Measurements from ENCODE around the gene TUBGCP2. TPM values are rescaled to one million over a fixed set of nuclear protein-coding genes. Genes with fewer than 3 reads are reported as not detected.

The TUBGCP2 gene
- total RNA-seq, 1 experiment from 2014 or later, result 93.7 TPM

- Histone ChIP-seq H3K4me3 (ENCODE audit: low read depth in 2 of 2, low read length in 2 of 2) (no peak overlapping the region), H3K4me1 (ENCODE audit: control insufficient read depth, insufficient read depth, low read length) (peaks cover 11% of the 10 kb centered on the region; the same call in 1 of the 2 replicates), H3K36me3 (ENCODE audit: control insufficient read depth, insufficient read depth, low read length) (no peaks in the 10 kb centered on the region), H3K27me3 (ENCODE audit: control insufficient read depth, insufficient read depth, low read length) (no peaks in the 10 kb centered on the region), H3K9me3 (ENCODE audit: control insufficient read depth, insufficient read depth, low read depth, low read length) (no peaks in the 10 kb centered on the region), H3K27ac (ENCODE audit: low read length) (no peak overlapping the region)
- in situ Hi-C loops (cut with HindIII; ENCODE audit: low pct_unique_long_range_greater_than_20kb, low sequenced_read_pairs) (no loop called here), intact Hi-C loops (cut with micrococcal nuclease; ENCODE audit: unreplicated experiment) (no loop called here)
- TF ChIP-seq TCF7L2 (IDR thresholded peaks at IDR 0.05; ENCODE audit: low read depth, low read length) (no peak), POLR2AphosphoS5 (IDR thresholded peaks at IDR 0.05; ENCODE audit: low read depth, low read length) (no peak), SIN3A (IDR thresholded peaks at IDR 0.05; ENCODE audit: borderline replicate concordance, insufficient read depth, low read depth, low read length) (no peak)
- TF ChIP-seq, protein P1, sequence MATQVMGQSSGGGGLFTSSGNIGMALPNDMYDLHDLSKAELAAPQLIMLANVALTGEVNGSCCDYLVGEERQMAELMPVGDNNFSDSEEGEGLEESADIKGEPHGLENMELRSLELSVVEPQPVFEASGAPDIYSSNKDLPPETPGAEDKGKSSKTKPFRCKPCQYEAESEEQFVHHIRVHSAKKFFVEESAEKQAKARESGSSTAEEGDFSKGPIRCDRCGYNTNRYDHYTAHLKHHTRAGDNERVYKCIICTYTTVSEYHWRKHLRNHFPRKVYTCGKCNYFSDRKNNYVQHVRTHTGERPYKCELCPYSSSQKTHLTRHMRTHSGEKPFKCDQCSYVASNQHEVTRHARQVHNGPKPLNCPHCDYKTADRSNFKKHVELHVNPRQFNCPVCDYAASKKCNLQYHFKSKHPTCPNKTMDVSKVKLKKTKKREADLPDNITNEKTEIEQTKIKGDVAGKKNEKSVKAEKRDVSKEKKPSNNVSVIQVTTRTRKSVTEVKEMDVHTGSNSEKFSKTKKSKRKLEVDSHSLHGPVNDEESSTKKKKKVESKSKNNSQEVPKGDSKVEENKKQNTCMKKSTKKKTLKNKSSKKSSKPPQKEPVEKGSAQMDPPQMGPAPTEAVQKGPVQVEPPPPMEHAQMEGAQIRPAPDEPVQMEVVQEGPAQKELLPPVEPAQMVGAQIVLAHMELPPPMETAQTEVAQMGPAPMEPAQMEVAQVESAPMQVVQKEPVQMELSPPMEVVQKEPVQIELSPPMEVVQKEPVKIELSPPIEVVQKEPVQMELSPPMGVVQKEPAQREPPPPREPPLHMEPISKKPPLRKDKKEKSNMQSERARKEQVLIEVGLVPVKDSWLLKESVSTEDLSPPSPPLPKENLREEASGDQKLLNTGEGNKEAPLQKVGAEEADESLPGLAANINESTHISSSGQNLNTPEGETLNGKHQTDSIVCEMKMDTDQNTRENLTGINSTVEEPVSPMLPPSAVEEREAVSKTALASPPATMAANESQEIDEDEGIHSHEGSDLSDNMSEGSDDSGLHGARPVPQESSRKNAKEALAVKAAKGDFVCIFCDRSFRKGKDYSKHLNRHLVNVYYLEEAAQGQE (IDR thresholded peaks at IDR 0.05; ENCODE audit: insufficient read depth in 1 of 2, low read depth in 2 of 2, low read length in 1 of 2), result no peak
- TF ChIP-seq, protein P2, sequence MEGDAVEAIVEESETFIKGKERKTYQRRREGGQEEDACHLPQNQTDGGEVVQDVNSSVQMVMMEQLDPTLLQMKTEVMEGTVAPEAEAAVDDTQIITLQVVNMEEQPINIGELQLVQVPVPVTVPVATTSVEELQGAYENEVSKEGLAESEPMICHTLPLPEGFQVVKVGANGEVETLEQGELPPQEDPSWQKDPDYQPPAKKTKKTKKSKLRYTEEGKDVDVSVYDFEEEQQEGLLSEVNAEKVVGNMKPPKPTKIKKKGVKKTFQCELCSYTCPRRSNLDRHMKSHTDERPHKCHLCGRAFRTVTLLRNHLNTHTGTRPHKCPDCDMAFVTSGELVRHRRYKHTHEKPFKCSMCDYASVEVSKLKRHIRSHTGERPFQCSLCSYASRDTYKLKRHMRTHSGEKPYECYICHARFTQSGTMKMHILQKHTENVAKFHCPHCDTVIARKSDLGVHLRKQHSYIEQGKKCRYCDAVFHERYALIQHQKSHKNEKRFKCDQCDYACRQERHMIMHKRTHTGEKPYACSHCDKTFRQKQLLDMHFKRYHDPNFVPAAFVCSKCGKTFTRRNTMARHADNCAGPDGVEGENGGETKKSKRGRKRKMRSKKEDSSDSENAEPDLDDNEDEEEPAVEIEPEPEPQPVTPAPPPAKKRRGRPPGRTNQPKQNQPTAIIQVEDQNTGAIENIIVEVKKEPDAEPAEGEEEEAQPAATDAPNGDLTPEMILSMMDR (IDR thresholded peaks at IDR 0.05), result no peak
- ChIA-PET CTCF (no interaction called here), POLR2A (no interaction called here)
- no TSS peak for BruUV-seq (replicated peaks)
- peak; percentile 51 for ATAC-seq
- no peak for DNase-seq (ENCODE audit: low read depth, low spot score)
Measured at GRCh38 chr10:133350950-133351329, 42.3 kb upstream of the TUBGCP2 start.

DNA sequence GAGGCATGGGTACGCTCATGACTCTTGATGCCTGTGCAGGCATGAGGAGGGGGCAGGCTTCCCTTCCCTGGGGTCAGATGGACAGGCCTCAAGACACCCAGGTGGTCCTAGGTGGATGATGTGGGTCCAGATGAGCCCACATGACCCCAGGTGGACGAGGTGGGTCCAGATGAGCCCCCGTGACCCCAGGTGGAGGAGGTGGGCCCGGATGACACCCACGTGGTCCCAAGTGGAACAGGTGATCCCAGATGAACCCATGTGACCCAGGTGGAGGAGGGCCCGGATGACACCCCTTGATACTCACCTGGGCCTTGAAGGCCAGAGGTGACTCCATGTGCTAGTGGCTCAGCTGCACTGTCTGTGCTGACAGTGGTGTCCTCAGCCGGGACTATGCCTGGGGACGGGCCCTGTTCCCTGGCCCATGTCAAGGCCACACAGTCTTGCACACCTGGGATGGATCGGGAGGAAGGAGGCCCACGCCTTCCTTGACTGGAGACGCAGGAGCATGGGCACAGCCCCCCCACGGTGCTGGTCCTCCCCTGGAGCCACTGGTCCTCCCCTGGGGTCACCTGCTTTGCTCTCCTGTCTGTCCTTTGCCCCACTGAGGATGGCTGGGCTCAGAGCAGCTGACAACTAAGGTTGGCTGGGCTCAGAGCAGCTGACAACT lies 41.7 kb upstream of the TUBGCP2 start:
- no peak overlapping the region for H3K4me3 ChIP-seq (ENCODE audit: low read depth in 2 of 2, low read length in 2 of 2)
- no peak overlapping the region for H3K27ac ChIP-seq (ENCODE audit: low read length)
- POLR2A ChIA-PET, result no interaction called here
- intact Hi-C loops (cut with micrococcal nuclease; ENCODE audit: unreplicated experiment), result no loop called here
- H3K4me1 ChIP-seq (ENCODE audit: control insufficient read depth, insufficient read depth, low read length), result peaks cover 11% of the 10 kb centered on the region; the same call in 1 of the 2 replicates
- no peak for ATAC-seq
- H3K36me3 ChIP-seq (ENCODE audit: control insufficient read depth, insufficient read depth, low read length), result no peaks in the 10 kb centered on the region
- TF ChIP-seq TCF7L2 (IDR thresholded peaks at IDR 0.05; ENCODE audit: low read depth, low read length), result no peak
- TF ChIP-seq SIN3A (IDR thresholded peaks at IDR 0.05; ENCODE audit: borderline replicate concordance, insufficient read depth, low read depth, low read length), result no peak
- TF ChIP-seq POLR2AphosphoS5 (IDR thresholded peaks at IDR 0.05; ENCODE audit: low read depth, low read length), result no peak
- TF ChIP-seq, protein P1 (IDR thresholded peaks at IDR 0.05; ENCODE audit: insufficient read depth in 1 of 2, low read depth in 2 of 2, low read length in 1 of 2), result no peak
- TF ChIP-seq, protein P2 (IDR thresholded peaks at IDR 0.05), result no peak
- no peaks in the 10 kb centered on the region for H3K9me3 ChIP-seq (ENCODE audit: control insufficient read depth, insufficient read depth, low read depth, low read length)
- DNase-seq (ENCODE audit: low read depth, low spot score), result no peak
- H3K27me3 ChIP-seq (ENCODE audit: control insufficient read depth, insufficient read depth, low read length), result no peaks in the 10 kb centered on the region
- BruUV-seq (replicated peaks), result no TSS peak
- CTCF ChIA-PET, result no interaction called here
- in situ Hi-C loops (cut with HindIII; ENCODE audit: low pct_unique_long_range_greater_than_20kb, low sequenced_read_pairs), result no loop called here
